Central memory CD4-positive, alpha-beta T cell (primary cell): ENCODE measurements around the gene ERICH6.
"Not testable (repeated sequence)": the region's sequence is repeated elsewhere in the genome, so short reads cannot be mapped to it uniquely, and the experiment has no call there.

ENCODE experiments used
- DNase-seq: peaks from one replicate; pipeline ENCODE4 v3.0.0; 2022

Gene ERICH6

DNA sequence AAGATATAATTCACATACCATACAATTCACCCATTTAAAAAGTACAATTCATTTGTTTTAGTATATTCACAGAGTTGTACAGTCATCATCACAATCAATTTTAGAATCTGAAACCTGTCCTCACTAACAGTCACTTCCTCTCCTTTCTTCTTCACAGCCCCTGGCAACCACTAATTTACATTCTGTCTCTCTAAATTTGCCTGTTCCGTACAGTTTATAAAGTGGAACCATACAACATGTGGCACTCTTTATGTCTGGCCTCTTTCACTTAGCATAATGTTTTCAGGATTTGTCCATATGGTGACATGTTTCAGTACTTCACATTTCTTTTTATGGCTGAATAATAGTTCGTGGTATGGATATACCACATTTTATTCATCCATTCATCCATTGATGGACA lies 22.7 kb downstream of the ERICH6 start:
- peak; percentile 9 for DNase-seq

DNA sequence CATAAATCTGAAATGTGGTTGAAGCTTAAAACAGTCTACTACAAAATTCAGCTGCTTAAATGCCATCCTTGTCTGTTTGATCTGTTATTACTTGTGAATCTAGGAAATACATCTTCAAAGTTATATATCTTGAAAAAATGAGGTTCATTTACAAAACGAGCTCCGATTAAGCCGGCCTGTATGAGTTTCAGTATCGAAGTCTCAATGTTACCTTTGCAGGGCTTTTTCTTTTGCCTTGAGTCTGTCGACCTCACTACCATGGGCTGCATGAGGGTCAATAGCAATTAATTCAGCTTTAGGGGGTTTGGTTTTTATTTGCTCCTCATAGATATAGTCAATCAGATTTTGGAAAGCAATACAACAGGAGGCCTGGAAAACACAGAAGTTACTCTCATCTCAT lies 23.2 kb downstream of the ERICH6 start:
- DNase-seq: no peak

DNA sequence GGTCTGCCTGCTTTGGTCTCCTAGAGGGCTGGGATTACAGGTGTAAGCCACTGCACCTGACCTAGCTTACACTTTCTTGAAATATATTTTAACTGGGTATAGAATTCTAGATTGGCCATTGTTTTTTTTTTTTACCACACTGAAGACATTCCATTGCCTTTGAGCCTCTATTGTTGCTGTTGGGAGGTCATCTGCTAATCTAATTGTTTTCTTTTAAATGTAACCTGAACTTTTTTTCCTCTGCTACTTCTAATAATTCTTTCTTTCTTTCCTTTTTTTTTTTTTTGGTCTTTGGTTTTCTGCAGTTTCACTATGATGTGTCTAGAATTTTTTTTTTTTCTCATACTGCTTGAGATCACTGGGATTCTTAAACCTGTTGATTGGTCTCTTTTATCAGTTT lies 28.1 kb downstream of the ERICH6 start:
- no peak for DNase-seq

DNA sequence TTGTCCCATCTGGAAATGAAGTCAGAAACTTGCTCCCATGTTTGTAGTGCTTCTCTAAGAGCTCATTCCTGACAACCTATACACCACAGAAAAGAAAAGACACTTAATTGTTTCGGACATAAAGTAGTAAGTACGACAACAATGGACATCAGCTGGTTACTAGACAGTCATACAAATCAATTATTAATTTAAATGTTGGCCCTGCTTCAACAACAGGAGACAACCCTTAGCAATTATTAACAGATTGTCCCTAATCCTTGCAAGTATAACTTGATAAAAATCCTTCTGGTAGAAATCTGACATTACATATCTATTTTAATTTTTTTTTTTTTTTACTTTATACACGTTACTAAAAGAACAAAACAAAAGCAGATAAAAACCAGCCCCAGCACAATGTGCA lies 29.8 kb downstream of the ERICH6 start:
- DNase-seq: no peak

DNA sequence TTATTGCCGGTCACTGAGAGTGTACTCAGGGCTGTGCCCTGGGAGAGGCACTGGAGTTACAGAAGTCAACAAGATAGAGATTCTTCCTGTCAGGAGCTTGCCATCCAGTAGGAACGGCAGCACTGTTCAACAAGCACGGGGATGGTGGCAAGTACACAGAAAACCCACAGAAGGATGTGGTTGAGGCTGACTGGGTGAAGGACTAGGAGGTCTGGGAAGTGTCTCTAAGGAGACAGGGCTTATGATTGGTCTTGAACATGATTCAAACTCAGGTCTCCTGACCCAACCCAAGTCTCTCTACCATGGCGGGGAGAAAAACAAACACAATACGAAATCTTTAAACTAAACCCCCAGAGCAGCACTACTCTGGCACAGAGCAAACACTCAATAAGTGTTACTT lies 37.6 kb downstream of the ERICH6 start:
- no peak for DNase-seq

DNA sequence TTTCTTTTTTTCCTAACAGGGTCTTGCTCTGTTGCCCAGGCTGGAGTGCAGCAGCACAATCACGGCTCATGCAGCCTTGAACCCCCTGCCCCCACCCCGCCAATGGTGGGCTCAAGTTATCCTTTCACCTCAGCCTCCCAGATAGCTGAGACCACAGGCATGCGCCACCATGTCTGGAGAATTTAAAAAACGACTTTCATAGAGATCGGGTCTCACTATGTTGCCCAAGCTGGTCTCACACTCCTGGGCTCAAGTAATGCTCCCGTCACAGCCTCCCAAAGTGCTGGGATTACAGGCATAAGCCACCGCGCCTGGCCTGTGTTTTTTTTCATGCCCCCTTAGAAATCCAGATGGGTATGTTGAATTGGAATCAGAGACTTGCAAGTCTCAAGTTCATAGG lies 40.3 kb downstream of the ERICH6 start:
- no peak for DNase-seq

DNA sequence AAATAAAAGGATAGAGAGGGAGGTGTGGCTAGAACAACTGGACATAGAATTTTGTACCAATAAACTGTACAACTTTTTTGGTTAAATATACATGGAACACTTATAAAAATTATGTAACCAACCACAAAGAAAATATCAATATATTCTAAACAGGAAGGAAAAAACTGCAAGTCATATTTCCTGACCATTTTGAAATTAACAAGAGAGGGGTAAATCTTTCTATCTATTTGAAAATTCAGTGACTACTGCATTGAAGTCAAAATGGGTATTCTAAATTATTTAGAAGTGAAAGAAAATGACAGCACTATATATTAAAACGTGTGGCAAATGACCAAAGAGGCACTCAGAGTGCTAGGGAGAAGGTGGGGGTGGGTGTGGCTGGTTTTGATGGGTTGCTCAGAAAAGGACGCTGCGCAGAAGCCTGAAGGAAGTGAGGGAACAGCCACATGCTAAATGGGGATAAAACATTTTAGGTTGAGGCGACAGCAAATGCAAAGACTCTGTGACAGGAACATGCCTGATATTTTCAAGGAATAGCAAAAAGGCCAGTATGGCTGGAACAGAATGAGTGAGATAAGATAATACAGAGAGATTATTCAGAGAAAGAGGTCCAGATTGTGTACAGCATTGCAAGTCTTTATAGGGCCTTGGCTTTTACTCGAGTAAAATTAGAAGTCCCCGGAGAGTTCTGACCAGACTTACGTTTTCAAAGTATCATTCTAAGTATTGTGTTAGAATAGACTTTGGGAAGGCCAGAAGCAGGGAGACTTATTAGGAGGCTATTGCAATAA lies 41.1 kb downstream of the ERICH6 start:
- no peak for DNase-seq

DNA sequence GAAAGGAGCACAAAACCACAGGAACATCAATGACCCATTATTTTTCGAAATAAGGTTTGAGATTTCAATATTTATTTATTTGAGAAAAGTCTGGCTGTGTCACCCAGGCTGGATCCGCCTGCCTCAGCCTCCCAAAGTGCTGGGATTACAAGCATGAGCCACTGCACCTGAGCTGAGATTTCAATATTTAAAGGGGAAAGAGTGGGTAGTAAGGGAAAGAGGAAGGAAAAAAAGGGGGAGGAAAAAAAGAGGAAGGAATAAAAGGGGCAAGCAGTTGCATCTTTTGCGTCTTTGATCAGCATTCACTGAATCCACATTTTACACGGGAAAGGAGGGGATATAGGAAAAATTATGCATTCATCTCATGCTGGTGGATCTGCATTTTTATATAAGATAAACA lies 47.4 kb downstream of the ERICH6 start:
- no peak for DNase-seq

DNA sequence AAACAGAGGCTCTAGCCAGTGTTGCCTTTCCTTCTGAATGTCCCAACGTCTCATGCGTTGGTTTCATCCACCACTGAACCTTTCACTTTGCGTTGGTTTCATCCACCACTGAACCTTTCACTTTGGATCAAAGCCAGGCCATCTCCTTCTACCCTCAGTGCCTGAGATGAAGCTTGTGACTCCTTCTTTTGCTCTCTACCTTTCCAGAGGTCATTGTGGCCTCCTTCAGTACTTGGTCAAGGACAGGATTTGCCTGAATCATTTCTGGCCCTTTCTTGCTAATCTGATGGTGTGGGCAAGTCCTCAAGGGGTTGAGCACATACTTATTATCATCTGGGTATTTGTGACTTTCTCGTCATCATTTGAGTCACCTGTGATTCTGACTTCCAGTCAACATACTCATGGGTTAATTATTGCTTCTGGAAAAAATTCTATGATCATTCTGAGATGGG lies 50.6 kb downstream of the ERICH6 start:
- DNase-seq: no peak

DNA sequence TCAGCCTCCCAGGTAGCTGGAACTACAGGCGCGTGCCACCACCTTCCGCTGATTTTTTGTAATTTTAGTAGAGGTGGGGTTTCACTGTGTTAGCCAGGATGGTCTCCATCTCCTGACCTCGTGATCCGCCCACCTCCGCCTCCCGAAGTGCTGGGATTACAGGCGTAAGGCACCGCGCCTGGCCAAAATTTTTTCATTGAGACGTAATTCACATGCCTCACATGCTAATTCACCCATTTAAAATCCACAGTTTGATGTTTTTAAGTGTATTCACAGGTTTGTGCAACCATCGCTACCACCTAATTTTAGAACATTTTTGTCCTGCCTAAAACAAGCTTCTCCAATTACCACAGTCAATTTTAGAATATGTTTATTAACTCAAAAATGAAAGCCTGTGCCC lies 63.5 kb downstream of the ERICH6 start:
- DNase-seq: no peak

DNA sequence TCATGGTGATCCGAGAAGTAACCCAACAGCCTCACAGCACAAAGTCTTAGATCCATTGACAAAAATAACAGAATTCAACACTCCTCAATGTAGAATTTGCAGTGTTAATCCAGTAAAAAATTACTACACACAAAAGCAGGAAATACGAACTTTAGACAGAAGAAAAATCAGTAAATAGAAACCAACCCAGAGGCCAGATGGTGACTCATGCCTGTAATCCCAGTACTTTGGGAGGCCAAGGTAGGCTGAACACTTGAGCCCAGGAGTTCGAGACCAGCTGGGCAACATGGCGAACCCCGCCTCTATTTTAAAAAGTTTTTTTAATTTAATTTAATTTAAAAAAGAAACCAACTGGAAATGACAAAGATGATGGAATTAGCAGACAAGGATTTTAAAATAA lies 64.5 kb downstream of the ERICH6 start:
- DNase-seq: no peak

DNA sequence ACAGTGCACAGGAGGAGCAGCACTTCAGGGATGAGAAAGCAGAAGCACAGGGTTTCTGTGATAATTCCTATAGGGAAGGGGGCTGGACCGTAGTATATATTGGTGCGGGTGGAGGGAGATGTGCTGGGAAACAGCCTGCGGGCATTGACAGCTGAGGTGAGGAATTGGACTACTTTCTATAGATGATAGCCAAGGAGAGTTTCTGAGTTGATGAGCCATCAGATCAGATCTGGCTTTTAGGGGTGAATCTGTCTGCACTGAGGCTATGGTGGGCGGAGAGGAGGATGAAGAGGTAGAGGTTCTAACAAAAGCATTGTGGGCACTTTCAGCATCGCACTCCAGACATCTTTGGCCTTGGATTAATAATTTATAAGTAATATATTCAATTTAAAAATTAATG lies 67.5 kb downstream of the ERICH6 start:
- DNase-seq: no peak

DNA sequence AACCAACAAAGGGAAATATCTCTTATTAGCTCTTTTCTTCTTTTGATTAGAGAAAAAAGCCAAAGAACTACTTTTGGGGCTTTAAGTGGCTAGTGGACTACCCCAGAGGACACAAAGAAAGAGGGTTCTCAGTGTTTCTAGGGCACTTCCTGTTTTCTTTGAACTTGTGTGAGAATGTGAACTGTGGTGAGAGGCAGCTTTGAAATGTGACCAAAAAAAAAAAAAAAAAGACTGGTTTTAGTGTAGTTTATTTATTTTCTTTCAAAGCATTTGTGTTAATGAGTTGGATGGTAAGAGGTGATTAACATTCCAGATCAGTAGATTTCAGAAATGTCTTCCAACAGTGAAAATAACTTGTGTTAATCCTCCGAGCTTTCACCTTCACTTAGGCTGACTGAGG lies 68.2 kb downstream of the ERICH6 start:
- DNase-seq: peak; percentile 43

DNA sequence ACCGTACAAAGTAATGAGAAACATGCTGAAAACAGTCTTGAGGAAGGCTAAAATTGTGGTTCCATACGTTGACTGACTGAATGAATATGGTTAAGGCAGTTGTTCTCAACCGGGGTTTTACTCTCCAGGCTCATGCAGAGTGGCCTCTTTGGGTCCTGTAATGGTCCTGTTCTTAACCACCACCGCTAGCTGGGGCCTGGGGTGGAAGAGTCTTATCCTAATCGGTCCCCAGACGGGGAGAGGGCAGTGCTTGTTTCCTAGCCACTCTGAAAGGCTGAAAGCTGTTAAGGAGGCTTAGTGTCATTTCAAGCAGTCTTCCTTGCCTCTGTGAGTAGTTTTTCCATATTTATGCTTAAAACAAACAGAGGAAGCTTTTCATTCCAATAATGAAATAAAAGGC lies 68.6 kb downstream of the ERICH6 start:
- DNase-seq: no peak

DNA sequence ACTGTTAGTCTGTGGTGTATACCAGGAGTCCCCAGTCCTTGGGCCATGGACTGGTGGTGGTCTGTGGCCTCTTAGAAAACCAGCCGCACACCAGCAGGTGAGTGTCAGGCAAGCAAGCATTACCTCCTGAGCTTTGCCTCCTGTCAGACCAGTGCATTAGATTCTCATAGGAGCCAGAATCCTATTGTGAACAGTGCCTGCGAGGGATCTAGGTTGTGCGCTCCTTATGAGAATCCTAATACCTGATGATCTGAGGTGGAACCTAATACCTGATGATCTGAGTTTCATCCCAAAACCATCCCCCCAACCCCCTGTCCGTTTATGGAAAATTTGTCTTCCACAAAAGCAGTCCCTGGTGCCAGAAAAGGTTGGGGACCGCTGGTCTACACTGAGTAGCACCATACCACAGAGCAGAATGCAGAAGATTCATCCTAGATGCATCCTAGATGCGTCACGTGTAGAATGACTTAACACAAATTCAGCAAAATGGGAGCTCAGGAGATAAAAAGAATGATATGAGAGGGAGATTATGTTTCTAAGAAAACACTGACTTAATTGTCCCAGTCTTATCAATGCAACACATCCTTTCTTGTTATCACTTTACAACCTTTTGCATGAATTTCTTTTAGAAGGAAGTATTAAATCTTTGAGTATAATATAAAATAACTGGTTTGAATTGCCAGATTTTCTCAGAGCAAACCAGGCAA lies 72.1 kb downstream of the ERICH6 start:
- no peak for DNase-seq

DNA sequence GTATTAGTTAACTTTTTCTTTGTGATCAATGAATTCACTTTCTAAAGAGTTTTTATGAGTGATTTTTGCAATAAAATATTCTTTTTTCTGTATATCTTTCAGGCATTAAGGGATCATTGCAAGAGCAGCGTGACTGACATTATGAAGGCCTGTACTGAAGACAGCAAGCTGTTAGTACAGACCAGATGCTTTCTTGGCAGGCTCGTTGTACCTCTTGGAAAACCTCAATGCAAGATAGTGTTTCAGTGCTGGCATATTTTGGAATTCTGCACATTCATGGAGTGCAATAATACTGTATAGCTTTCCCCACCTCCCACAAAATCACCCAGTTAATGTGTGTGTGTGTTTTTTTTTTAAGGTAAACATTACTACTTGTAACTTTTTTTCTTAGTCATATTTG lies 76.2 kb downstream of the ERICH6 start:
- no peak for DNase-seq

DNA sequence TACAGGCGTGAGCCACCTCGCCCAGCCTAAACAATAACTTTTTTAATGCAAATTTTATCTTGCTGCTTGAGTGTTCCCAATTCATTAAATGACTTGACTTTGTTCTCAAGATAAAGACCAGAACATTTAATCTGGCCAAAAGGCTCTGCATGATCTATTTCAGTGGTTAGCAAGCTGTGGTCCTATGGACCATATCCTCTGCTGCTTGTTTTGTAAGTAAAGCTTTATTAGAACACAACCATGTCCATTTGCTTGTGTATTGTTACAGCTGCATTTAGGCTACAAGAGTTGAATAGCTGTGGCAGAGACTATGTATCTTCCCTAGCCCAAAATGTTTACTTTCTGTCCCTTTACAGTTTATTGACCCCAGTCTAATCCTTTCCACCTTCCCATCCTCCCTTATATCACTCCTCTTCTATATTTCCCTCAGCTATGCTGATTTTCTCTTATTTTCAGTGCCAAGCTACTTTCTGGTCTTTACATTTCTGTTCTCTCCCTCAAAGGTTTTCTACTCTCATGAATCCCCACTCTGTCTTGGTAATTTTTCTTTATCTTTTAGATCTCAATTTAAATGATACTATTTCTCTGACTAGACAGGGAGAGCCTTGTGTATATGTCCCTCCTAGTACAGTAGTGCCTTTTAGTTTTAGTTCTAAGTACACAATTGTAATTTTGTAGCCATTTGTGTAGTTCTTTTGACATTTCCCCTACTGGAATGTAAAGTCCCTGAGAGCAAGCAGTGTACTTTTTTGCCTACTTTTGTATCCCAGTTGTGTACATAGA lies 77.4 kb downstream of the ERICH6 start:
- DNase-seq: no peak

DNA sequence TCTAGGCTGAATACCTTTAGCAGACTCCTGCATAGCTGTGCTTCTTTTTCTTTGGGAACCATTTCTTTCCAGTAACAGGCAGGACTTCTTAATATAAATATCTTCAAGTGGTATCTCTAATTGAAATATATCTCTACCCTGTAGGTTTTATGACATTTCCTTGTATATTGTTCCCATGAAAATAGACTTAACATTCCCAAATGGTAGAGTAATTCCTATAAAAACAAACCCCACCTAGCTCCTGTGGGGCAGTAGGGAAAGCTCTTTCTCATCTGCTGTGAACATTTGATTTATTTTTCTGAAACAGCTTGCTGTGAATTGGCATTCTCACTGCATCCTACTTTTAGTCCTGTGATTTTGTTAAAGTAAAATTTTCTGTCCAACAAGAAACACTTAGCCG lies 79.8 kb downstream of the ERICH6 start:
- DNase-seq: no peak

DNA sequence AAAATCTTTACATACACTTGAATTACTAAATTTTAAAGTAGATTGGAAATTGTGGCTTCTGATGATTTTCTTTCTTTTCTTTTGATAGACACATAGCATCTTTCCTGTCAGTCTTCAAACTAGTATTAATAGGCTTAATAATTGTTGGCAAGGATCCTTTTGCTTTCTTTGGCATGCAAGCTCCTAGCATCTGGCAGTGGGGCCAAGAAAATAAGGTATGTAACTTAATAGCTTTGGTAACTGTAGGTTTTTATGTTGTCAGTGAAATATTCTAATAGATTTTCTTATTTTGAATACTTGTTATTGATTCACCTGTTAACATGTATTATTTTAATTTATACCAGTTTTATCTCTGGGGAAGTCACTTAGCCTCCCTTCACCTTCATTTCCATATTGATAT lies 80.8 kb downstream of the ERICH6 start:
- not testable (repeated sequence) for DNase-seq

DNA sequence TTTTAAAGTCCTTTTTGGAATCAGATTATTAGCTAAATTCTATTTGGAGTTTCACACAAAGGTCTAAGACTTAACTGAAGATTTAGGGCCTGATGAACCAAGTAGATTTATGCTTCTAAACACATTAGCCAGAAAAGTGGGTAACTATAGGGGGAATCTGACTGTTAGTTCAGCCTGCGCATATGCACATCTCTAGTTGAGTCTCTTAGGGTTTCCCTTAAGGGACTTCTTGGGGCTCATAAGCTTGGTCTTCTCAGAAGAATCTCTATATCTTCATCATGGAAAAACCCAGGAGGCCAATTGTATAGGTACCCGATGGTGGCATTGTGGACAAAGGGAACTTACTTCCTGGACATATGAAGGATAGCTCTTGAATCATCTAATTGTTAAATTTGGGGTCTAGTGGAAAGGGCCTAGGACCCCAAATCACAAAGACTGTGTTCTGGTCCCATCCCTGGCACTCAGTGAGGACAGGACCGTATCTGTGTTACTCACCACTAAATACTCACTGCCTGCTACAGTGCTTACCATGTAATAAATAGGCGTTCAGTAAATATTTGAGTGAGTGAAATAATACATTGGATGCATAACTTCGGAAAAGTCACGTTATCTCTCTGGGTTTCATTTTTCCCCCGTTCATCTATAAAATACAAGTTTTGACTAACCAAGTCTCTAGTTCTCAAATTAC lies 83.6 kb downstream of the ERICH6 start:
- no peak for DNase-seq

DNA sequence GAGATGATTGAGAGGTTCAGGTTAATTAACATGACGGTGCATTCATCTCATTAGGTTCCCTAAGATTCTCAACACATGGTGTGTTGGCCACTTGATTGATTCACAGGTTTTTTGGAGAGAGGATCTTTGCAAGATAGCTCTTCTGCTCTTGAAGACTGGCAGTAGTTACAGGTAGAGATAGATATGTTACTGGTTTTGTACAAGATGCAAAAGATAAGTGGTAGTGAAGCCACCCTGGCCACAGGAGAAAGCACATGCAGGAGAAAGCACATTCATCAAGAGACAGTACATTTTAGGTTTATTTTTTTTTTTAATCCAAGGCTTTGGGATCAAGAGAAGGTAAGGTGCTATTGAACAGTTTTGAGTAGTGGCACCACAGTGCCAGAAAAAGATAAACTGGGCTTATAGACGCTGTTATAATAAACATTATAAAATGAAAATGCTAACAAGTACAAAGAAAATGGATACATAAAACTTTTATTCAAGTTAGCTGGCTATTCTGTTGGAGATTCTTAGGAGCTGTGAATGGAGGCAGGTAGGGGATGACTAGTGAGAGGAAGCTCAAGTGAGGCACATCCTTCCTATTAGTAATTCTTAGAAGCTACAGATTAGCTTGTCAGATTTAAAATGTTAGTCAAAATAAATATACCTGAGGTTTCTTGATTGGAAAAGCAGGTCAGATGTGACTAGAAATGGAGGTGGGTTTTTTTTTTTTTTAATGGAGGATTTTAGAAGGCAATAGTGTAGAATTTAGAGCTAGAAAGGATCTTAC lies 89.8 kb downstream of the ERICH6 start:
- no peak for DNase-seq

DNA sequence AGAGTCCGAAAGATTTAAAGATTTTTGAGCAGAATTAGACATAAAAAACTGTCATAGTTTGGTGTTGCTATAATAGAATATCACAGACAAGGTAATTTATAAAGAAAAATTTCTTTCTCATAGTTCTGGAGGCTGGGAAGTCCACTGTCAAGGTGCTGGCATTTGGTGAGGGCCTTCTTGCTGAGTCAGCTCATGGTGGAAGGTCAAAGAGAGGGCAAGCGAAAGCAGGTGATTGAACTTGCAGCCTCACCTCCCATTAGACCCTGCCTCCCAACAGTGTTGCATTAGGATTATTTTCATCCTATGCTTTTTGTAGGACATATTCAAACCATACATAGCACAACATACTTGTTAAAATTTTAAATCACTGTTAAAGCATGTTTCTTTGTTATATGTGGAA lies 90.7 kb downstream of the ERICH6 start:
- no peak for DNase-seq
